GM12864 (cell line): ENCODE data around the gene PEX13.

Experiments used
- DNase-seq: peaks from one replicate; pipeline ENCODE4 v3.0.0-alpha.2; 2011; ENCODE audit warnings: low read depth
- H3K4me3 ChIP-seq: 2 replicates; pipeline ENCODE4 v1.5.1; 2011; ENCODE audit warnings: mild to moderate bottlenecking, low read depth, low read length, control low read depth
- CTCF ChIP-seq: IDR thresholded peaks from 2 replicates; pipeline ENCODE4 v1.5.1; 2011; ENCODE audit warnings: low read depth, mild to moderate bottlenecking, moderate library complexity, low read length, control low read depth, inconsistent platforms; ENCODE audit errors: missing control alignments

PEX13 gene

GRCh38 chr2:61017556-61018317 is at the start of gene PEX13, which contains the start of gene PUS10:
TSS of gene PEX13 (plus strand) at chr2:61017720. CDS start at chr2:61017760, 40 bp downstream.
TSS of gene PUS10 (minus strand) at chr2:61018255. CDS start at chr2:61011890, 6,365 bp downstream.
- peak within 1 kb of the TSS; percentile 68 for H3K4me3 ChIP-seq
- peak; percentile 39 for DNase-seq
- TF ChIP-seq CTCF = no peak

GRCh38 chr2:60972889-60973656 is 44.4 kb upstream of the PEX13 start:
- no peak overlapping the region; the same call in none of the 2 replicates for H3K4me3 ChIP-seq
- no peak for TF ChIP-seq CTCF
- no peak for DNase-seq

GRCh38 chr2:60973705-60974104 is 43.8 kb upstream of the PEX13 start:
- no peak for DNase-seq
- no peak for TF ChIP-seq CTCF
- H3K4me3 ChIP-seq = no peak overlapping the region

GRCh38 chr2:60974652-60975051 is 42.9 kb upstream of the PEX13 start:
- DNase-seq = no peak
- H3K4me3 ChIP-seq = no peak overlapping the region
- TF ChIP-seq CTCF = no peak

GRCh38 chr2:60976256-60976850 is 41.2 kb upstream of the PEX13 start:
- H3K4me3 ChIP-seq = no peak overlapping the region
- DNase-seq = no peak
- no peak for TF ChIP-seq CTCF

GRCh38 chr2:60976875-60977561 is 40.5 kb upstream of the PEX13 start:
- no peak overlapping the region for H3K4me3 ChIP-seq
- DNase-seq = no peak
- TF ChIP-seq CTCF = no peak
